Stromal cell of bone marrow (primary cell): Measurements from ENCODE around the gene CD8B2.
"Not testable (repeated sequence)": the region's sequence is repeated elsewhere in the genome, so short reads cannot be mapped to it uniquely, and the experiment has no call there.

ENCODE experiments used
- DNase-seq: peaks from one replicate; pipeline ENCODE4 v3.0.0-alpha.2; 2012; ENCODE audit warnings: low read depth

CD8B2 gene

GRCh38 chr2:106511934-106512333, 24.8 kb downstream of the CD8B2 start:
- not testable (repeated sequence) for DNase-seq

DNA sequence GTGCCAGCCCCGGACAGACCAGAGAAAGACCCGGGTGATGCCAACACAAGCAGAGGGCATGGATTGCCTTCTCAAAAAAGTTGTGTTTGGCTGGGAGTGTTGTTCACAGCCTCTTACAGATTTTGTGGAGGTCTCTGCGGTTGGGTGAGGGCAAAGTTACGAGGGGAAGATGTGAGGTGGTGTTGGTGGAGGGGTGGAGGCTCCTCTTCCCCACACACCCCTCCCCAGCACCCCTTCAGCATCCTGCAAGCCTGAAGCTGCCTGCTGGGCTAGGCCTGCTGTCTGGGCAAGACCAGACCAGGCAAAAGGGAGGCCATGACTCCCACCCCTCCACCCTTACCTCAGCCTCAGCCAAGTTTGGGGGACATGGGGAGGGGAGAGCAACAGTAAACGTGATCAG, 26.2 kb downstream of the CD8B2 start:
- DNase-seq = not testable (repeated sequence)

DNA sequence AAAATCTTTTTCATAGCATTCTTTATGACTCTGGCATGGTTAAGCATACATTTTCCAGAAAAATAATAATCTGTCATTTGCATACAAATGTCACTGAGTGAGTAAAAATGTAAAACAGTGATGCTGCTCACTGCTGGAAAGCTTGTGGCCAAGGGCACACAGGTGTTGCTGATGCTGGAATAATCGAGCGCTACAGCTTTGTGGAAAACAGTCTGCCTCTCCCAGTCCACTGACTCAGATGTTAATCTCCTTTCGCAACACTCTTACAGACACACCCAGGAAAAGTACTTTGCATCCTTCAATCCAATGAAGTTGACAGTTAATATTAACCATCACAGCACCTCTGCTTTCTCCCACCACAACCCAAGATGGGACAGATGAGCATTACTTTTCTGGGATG, 27.7 kb downstream of the CD8B2 start:
- peak; percentile 7 for DNase-seq

GRCh38 chr2:106516436-106516835, 29.3 kb downstream of the CD8B2 start:
- DNase-seq = no peak

GRCh38 chr2:106516864-106517263, 29.7 kb downstream of the CD8B2 start:
- DNase-seq = no peak

DNA sequence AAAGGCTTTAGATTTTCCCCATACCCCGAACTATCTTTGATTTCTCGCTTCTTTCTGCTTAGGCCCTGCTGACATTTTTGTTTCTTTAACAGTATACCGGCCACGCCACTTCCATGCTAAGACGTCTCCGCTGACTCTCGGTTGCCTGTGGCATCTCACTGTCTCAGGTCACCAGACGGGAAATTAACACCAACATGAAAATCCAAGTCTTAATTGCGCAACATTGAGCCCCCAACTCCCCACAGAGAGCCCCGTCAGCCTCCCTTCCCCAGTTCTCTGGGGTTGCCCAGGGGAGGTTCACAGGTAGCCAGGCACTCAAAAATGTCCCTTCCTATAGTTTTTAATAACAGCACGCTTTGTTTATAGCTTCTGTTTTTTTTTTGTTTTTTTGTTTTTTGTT, 30.2 kb downstream of the CD8B2 start:
- no peak for DNase-seq

DNA sequence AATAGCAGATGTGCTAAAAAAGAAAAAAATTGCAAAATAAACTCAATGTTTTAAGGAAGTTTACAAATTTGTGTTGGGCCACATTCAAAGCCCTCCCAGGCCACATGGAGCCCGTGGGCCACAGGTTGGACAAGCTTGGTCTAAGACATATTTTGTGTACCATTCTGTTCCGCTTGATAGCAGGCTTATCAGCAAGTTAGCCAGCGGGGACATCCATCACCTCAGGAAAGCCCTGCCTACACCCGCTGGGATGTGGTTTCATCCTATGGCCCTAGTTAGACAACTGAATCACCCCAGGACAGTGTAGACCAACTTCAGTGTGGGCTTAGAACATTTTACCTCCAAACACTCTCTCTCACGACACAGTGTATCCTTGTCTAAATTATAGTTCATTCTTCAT, 32.6 kb downstream of the CD8B2 start:
- DNase-seq = no peak

DNA sequence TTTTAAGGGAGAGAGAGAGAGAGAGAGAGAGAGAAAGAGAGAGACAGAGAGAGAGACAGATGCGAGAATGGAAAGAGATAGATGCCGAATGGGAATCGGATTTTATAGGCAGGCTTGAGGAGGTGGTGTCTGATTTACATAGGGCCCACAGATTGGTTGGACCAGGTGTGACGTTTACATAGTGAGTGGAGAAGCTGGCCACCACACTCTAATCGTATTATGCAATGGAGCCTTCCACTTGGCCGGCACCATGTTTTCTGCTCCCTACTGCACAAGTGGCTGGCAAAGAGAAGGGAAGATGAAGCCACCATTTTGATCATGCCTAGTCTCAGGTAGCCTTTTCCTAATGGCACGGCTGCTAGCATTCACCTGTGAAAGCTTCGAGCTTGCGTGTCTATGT, 33.9 kb downstream of the CD8B2 start:
- no peak for DNase-seq

- no peak for DNase-seq
These were observed 37.0 kb downstream of the CD8B2 start for GRCh38 chr2:106523976-106524665.

- DNase-seq = no peak
These were observed 43.7 kb downstream of the CD8B2 start for GRCh38 chr2:106530866-106531265.

GRCh38 chr2:106531676-106532214, 44.6 kb downstream of the CD8B2 start:
- DNase-seq = no peak

DNA sequence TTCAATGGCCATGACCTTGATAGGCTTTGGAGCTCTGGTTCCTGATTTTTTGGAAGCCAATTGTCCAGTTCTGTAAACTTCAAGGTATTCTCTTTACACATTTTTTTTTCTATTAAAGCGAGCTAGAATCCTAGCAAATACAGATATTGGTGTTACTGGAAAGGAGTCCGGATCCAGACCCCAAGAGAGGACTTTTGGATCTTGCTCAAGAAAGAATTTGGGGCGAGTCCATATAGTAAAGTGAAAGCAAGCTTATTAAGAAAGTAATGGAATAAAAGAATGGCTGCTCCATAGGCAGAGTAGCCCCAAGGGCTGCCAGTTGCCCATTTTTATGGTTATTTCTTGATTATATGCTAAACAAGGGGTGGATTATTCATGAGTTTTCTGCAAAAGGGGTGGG, 45.1 kb downstream of the CD8B2 start:
- DNase-seq = no peak

DNA sequence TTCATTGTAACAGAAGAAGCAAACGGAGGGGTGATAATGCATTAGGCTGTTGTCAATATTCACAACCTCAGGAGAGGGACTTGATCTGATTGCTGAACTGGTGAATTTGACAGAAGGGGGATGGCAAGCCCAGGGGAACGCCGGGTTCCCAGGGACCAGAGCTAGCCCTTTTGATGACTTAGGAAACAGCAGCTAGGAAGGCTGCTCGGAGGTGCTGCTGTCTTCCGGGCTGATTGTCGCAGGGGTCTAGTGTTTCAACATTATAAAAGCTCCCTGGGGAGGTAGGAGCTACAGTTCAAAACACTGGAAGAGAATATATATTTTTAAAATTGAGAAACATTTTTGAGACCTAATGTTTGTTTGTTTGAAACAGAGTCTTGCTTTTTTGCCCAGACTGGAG, 47.3 kb downstream of the CD8B2 start:
- DNase-seq = no peak

- no peak for DNase-seq
These were observed 49.3 kb downstream of the CD8B2 start for GRCh38 chr2:106536490-106536889.

- no peak for DNase-seq
These were observed 49.9 kb downstream of the CD8B2 start for GRCh38 chr2:106537047-106537446.

GRCh38 chr2:106537791-106538191, 50.6 kb downstream of the CD8B2 start:
- DNase-seq = no peak

- no peak for DNase-seq
These were observed 53.7 kb downstream of the CD8B2 start for GRCh38 chr2:106540886-106541285.

- DNase-seq = no peak
These were observed 54.2 kb downstream of the CD8B2 start for GRCh38 chr2:106541333-106541732.

GRCh38 chr2:106542746-106543359, 55.7 kb downstream of the CD8B2 start:
- peak; percentile 14 for DNase-seq

DNA sequence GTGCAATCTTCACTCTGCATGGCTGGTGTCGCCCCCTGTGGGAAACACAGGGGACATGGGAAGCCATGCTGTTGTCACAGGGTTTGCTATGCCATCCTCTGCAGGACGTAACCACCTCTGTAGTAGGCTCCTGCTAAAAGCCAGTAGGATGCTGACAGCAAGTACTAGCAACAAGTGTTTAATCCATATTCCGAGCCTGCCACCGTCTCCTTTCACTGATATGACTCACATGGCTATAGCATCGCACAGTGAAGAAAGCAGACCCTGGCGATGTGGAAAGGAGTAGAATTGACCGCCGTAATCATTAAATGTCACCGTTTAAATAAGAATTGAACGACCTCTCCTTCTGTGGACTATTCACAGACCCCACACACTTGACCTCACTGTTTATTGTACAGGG, 57.8 kb downstream of the CD8B2 start:
- no peak for DNase-seq

- no peak for DNase-seq
These were observed 59.3 kb downstream of the CD8B2 start for GRCh38 chr2:106546391-106546990.

DNA sequence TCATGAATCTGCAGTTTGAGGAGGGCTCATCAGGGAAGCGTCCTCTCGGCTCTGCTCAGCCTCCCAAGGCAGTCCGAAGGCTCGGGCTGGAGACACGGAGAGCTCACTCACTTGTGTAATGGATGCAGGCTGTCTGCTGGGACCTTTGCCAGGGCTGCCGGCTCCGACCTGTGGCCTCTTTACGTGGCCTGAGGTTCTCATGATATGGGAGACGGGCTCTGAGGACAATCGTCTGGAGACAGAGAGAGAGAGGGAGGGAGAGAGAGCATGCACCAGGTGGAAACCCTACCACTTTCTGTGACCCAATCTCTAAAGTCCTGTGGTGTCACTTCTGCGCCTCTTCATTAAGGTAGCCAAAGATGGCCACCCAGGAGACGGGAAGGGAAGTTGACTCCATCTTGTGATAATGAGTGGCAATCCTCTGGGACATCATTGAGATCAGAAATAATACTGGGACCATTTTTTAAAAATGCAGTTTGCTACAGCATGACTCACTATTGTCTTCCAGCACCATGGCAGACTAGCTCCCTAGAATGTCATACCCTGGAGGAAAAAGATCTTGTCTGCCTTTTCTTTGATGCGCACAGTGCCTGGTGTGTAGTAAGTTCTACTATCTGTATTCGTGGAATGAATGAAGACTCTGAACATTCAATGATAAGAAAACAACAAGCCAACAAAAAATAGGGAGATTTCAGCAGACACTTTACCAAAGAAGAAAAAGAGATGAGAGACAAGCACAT, 60.2 kb downstream of the CD8B2 start:
- DNase-seq = no peak
